ENCODE results near the gene RPS15. TPM values are rescaled to one million over a fixed set of nuclear protein-coding genes. Genes with fewer than 3 reads are reported as not detected.

RPS15 gene
- total and polyA plus RNA-seq, 10 of the 15 experiments (the other 5 are each of a cell fraction or from before 2014, with no cell fraction given) = 559 to 3,158 (median 1,413) TPM

DNA sequence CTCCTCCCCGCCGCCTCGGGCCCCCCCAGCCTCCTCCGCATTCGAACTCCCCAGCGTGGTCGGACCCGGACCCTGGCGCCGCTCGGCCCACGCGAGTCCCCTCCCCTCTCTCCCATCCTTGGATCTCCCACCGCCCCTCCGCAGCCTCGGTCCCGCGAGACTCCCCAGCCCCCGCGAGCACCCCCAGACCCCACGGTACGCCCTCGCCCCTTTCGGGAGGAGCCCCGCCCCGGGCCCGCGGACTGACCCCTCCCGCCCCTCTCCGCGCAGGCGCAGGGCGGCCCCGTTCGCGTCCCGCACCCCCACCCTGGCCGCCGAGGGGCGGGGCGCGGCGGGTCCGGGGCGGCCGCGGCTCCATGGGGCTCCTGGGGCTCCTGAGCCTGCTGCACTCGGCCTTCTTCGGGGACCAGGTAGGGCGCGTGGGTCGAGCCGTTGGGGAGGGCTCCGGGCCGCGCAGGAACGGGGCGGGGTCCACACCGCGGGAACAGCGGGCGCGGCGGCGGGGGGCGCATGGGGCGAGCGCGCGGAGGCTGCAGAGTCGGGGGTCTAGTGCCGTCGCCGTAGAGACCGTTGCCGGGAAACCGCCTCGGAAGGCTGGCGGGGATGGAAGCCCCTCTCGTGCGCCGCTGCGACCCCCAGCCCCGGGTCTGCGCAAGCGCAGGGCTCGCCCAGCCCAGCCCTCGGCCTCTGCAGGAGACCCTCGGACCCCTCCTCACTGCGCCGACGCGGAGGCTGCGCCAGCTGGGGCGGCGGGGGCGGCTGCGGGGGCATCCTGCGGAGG is 7.9 kb downstream of the RPS15 start:
- Histone ChIP-seq H3K27me3 (replicated peaks in 1 of 2; ENCODE audit: control insufficient read depth in 2 of 2, insufficient read depth in 2 of 2, low read length in 1 of 2) (peaks cover 10 to 14% of the 10 kb centered on the region in 2 experiments), H3K9ac (ENCODE audit: control insufficient read depth, insufficient read depth, low read length) (no peak overlapping the region), H3K27ac (ENCODE audit: control insufficient read depth, insufficient read depth) (no peak overlapping the region), H3K4me3 (no peak overlapping the region), H3K4me1 (ENCODE audit: control insufficient read depth, insufficient read depth, low read length) (peaks cover 7% of the 10 kb centered on the region; the same call in 1 of the 2 replicates), H3K36me3 (ENCODE audit: control insufficient read depth in 2 of 2, insufficient read depth in 2 of 2, low read length in 1 of 2) (peaks cover 9% of the 10 kb centered on the region in 2 experiments), H3K9me3 (replicated peaks; ENCODE audit: control insufficient read depth, insufficient read depth, low read length) (no peaks in the 10 kb centered on the region), H2AFZ (ENCODE audit: control insufficient read depth, low read depth, low read length) (no peak overlapping the region), H4K20me1 (ENCODE audit: control insufficient read depth, insufficient read depth) (no peaks in the 10 kb centered on the region), H3K79me2 (ENCODE audit: control insufficient read depth, insufficient read depth, low read length) (peaks cover 1% of the 10 kb centered on the region), H3K4me2 (ENCODE audit: control insufficient read depth, insufficient read depth) (no peak overlapping the region)
- in situ Hi-C loops (cut with MboI) = no loop called here
- FAIRE-seq (no peak), ATAC-seq (no peak), DNase-seq (ENCODE audit: low read depth, low spot score) (no peak)
- ChIA-PET POLR2A (no interaction called here), RAD21 (ENCODE audit: unreplicated experiment) (no interaction called here), CTCF (interaction anchor here (1.0 kb wide), 1 partner anchor 19 kb away, joined by 3 read pairs; no protein-coding TSS in a partner anchor), SMC1A (ENCODE audit: uncharacterized antibody, unreplicated experiment) (no interaction called here)
- intact Hi-C loops (cut with micrococcal nuclease; ENCODE audit: unreplicated experiment) = no loop called here
- TF ChIP-seq RUNX3 (IDR thresholded peaks at IDR 0.05; ENCODE audit: low read length) (no peak), SP1 (IDR thresholded peaks at IDR 0.05; ENCODE audit: low read depth, low read length) (no peak), CBFB (IDR thresholded peaks at IDR 0.05; ENCODE audit: low read depth) (no peak), PKNOX1 (IDR thresholded peaks at IDR 0.05) (no peak)
- TF ChIP-seq, protein P1, sequence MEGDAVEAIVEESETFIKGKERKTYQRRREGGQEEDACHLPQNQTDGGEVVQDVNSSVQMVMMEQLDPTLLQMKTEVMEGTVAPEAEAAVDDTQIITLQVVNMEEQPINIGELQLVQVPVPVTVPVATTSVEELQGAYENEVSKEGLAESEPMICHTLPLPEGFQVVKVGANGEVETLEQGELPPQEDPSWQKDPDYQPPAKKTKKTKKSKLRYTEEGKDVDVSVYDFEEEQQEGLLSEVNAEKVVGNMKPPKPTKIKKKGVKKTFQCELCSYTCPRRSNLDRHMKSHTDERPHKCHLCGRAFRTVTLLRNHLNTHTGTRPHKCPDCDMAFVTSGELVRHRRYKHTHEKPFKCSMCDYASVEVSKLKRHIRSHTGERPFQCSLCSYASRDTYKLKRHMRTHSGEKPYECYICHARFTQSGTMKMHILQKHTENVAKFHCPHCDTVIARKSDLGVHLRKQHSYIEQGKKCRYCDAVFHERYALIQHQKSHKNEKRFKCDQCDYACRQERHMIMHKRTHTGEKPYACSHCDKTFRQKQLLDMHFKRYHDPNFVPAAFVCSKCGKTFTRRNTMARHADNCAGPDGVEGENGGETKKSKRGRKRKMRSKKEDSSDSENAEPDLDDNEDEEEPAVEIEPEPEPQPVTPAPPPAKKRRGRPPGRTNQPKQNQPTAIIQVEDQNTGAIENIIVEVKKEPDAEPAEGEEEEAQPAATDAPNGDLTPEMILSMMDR (IDR thresholded peaks at IDR 0.05 in 2 of 3, conservative IDR thresholded peaks at IDR 0.05 in 1 of 3; ENCODE audit: control insufficient read depth in 2 of 3, extremely low read depth in 1 of 3, insufficient read depth in 1 of 3, low read depth in 3 of 3, low read length in 3 of 3) = no peak
- WGBS (ENCODE audit: insufficient coverage, insufficient replicate concordance, low lambda C conversion rate, missing lambda C conversion rate) = 5% methylated on average over 49 of the region's 99 CpGs
- BruUV-seq (replicated peaks) = no TSS peak
